SK-N-SH (cell line): ENCODE measurements around the gene KIF25. TPM values are rescaled to one million over a fixed set of nuclear protein-coding genes. Genes with fewer than 3 reads are reported as not detected.

Experiments
- CTCF ChIA-PET: fragments of 300-600, 350-600 bp; formaldehyde crosslinking; extraction: SDS; loops from one replicate; lab custom pipeline; 2021; lab: Yijun Ruan, JAX
- POLR2A ChIA-PET: fragments of 350-600 bp; sonication (Branson Sonifier 250); formaldehyde crosslinking; extraction: SDS; loops from one replicate; lab custom pipeline; 2020; ENCODE audit warnings: antibody characterized with exemption, inconsistent platforms; lab: Yijun Ruan, JAX
- DNase-seq: peaks from one replicate; pipeline ENCODE4 v3.0.0; 2012
- H2AFZ ChIP-seq: fragments of 200-600 bp; sonication (generic); 2 replicates; pipeline ENCODE4 v1.8.1; 2016; ENCODE audit warnings: antibody characterized with exemption, mild to moderate bottlenecking, low read depth
- H3F3A ChIP-seq: fragments of 200-600 bp; sonication (generic); replicated peaks from 2 replicates; pipeline ENCODE3; 2016; ENCODE audit warnings: antibody characterized with exemption, mild to moderate bottlenecking; ENCODE audit not compliant: insufficient read depth
- H3K27ac ChIP-seq, 2 experiments: fragments of 200-500 bp in 1 of 2; fragments of 200-600 bp in 1 of 2; sonication (Bioruptor generic) in 1 of 2; sonication (generic), shearing (Covaris generic) in 1 of 2; 2 replicates each; pipeline versions ENCODE4 v1.5.1 to v1.6.1; 2014 to 2016; ENCODE audit warnings: low read depth in 2 of 2, inconsistent platforms in 1 of 2, low read length in 1 of 2, mild to moderate bottlenecking in 1 of 2, mixed read lengths in 1 of 2
- H3K27me3 ChIP-seq: fragments of 200-600 bp; sonication (generic), shearing (Covaris generic); 2 replicates; pipeline ENCODE4 v1.6.1; 2016; ENCODE audit warnings: mixed run types; ENCODE audit not compliant: insufficient read depth
- H3K36me3 ChIP-seq, 2 experiments: fragments of 200-500 bp in 1 of 2; fragments of 200-600 bp in 1 of 2; sonication (Bioruptor generic) in 1 of 2; sonication (generic) in 1 of 2; replicated peaks in 1 of 2; 2 replicates each; pipeline versions ENCODE3 to v1.5.1; 2014 to 2016; ENCODE audit warnings: low read length in 1 of 2, mild to moderate bottlenecking in 1 of 2; ENCODE audit not compliant: insufficient read depth in 2 of 2, control insufficient read depth in 1 of 2
- H3K4me1 ChIP-seq, 2 experiments: fragments of 200-500 bp in 1 of 2; fragments of 200-600 bp in 1 of 2; sonication (Bioruptor generic) in 1 of 2; sonication (generic), shearing (Covaris generic) in 1 of 2; 2 replicates each; pipeline versions ENCODE4 v1.5.1 to v1.6.1; 2014 to 2016; ENCODE audit warnings: low read depth in 1 of 2, low read length in 1 of 2, mixed run types in 1 of 2; ENCODE audit not compliant: insufficient read depth in 2 of 2, control insufficient read depth in 1 of 2
- H3K4me2 ChIP-seq: fragments of 200-600 bp; sonication (generic), shearing (Covaris generic); 2 replicates; pipeline ENCODE4 v1.6.1; 2017; ENCODE audit warnings: mixed run types
- H3K4me3 ChIP-seq, 2 experiments: fragments of 200-500 bp in 1 of 2; fragments of 200-600 bp in 1 of 2; sonication (Bioruptor generic) in 1 of 2; sonication (generic), shearing (Covaris generic) in 1 of 2; 2 replicates each; pipeline versions ENCODE4 v1.5.1 to v1.8.1; 2014 to 2016; ENCODE audit warnings: low read depth in 2 of 2, inconsistent platforms in 1 of 2, low read length in 1 of 2, mild to moderate bottlenecking in 1 of 2, mixed read lengths in 1 of 2, moderate library complexity in 1 of 2
- H3K79me2 ChIP-seq: fragments of 200-600 bp; sonication (generic); 2 replicates; pipeline ENCODE4 v1.8.1; 2017; ENCODE audit warnings: mild to moderate bottlenecking; ENCODE audit not compliant: insufficient read depth
- H3K9ac ChIP-seq: fragments of 200-600 bp; sonication (generic); 2 replicates; pipeline ENCODE4 v1.6.1; 2017; ENCODE audit warnings: mixed run types
- H3K9me2 ChIP-seq: fragments of 200-600 bp; sonication (generic); 2 replicates; pipeline ENCODE4 v1.6.1; 2017; ENCODE audit warnings: mixed run types
- H3K9me3 ChIP-seq: fragments of 200-600 bp; sonication (generic); 2 replicates; pipeline ENCODE4 v1.6.1; 2017; ENCODE audit warnings: mixed run types, mild to moderate bottlenecking, moderate library complexity
- H4K20me1 ChIP-seq: fragments of 200-600 bp; sonication (generic); 2 replicates; pipeline ENCODE4 v1.6.1; 2017; ENCODE audit warnings: mild to moderate bottlenecking, mixed run types; ENCODE audit not compliant: insufficient read depth
- CTCF ChIP-seq: fragments of 200-600 bp; sonication (generic); IDR thresholded peaks from 2 replicates; pipeline ENCODE4 v1.6.1; 2017; ENCODE audit warnings: antibody characterized with exemption, mild to moderate bottlenecking, moderate library complexity
- ELF1 ChIP-seq: IDR thresholded peaks from 2 replicates; pipeline ENCODE4 v1.4.0; 2012
- EZH2phosphoT487 ChIP-seq: fragments of 200-600 bp; sonication (generic); IDR thresholded peaks from 2 replicates; pipeline ENCODE4 v1.6.1; 2017; ENCODE audit warnings: low read depth, mixed run types, mild to moderate bottlenecking, antibody characterized with exemption, moderate library complexity, borderline replicate concordance
- IRF3 ChIP-seq: fragments of 150-350 bp; IDR thresholded peaks from 2 replicates; pipeline ENCODE4 v1.6.1; 2016; ENCODE audit warnings: mild to moderate bottlenecking, low read depth, low read length
- JUND ChIP-seq: IDR thresholded peaks from 2 replicates; pipeline ENCODE4 v1.4.0; 2012
- MAX ChIP-seq: IDR thresholded peaks from 2 replicates; pipeline ENCODE4 v1.4.0; 2012; ENCODE audit warnings: low read depth
- MEF2A ChIP-seq: IDR thresholded peaks from 2 replicates; pipeline ENCODE4 v1.4.0; 2012; ENCODE audit warnings: low read depth, borderline replicate concordance
- MXI1 ChIP-seq: IDR thresholded peaks from 2 replicates; pipeline ENCODE4 v1.6.1; 2012; ENCODE audit warnings: mild to moderate bottlenecking, low read depth, low read length, improper control_type of control experiment
- NFIC ChIP-seq: IDR thresholded peaks from 2 replicates; pipeline ENCODE4 v1.4.0; 2012; ENCODE audit warnings: borderline replicate concordance
- PBX3 ChIP-seq: IDR thresholded peaks from 2 replicates; pipeline ENCODE4; 2012
- REST ChIP-seq: IDR thresholded peaks from 2 replicates; pipeline ENCODE4 v1.6.1; 2012; ENCODE audit warnings: mild to moderate bottlenecking, low read depth, low read length, moderate library complexity
- SIN3A ChIP-seq: IDR thresholded peaks from 2 replicates; pipeline ENCODE4 v1.6.1; 2012; ENCODE audit warnings: low read depth, mild to moderate bottlenecking, low read length, moderate library complexity, borderline replicate concordance
- TAF1 ChIP-seq: IDR thresholded peaks from 2 replicates; pipeline ENCODE4 v1.6.1; 2012; ENCODE audit warnings: low read depth, mild to moderate bottlenecking, low read length, moderate library complexity, borderline replicate concordance
- TCF12 ChIP-seq: IDR thresholded peaks from 2 replicates; pipeline ENCODE4 v1.4.0; 2012
- YY1 ChIP-seq: IDR thresholded peaks from 2 replicates; pipeline ENCODE4 v1.4.0; 2012; ENCODE audit warnings: low read depth, mild to moderate bottlenecking
- WGBS: methylation state at CpG from one replicate; pipeline ENCODE4 v1.1.6; 2017; ENCODE audit warnings: low lambda C conversion rate; 5-methylcytosine and 5-hydroxymethylcytosine counted together
- polyA plus RNA-seq, 3 experiments: library from polyadenylated mRNA; depleted of rRNA; stranded (reverse); fragments of >200 nt; gene quantifications; 2 replicates each; pipeline ENCODE4 v1.2.3, GENCODE V29; 2012

KIF25 gene
- polyA plus RNA-seq, 1 of the 3 experiments (the other 2 are of a cell fraction) = not detected

GRCh38 chr6:168048724-168049025, 51.2 kb downstream of the KIF25 start:
- H3K27me3 ChIP-seq = no peaks in the 10 kb centered on the region
- WGBS = 38% methylated on average over 8 of the region's 10 CpGs
- POLR2A ChIA-PET = interaction anchor here (0.6 kb wide), 1 partner anchor 122 kb away, joined by 3 read pairs; no protein-coding TSS in a partner anchor
- no peaks in the 10 kb centered on the region for H4K20me1 ChIP-seq
- H3K36me3 ChIP-seq = no peaks in the 10 kb centered on the region
- peaks cover 0 to 10% of the 10 kb centered on the region in 2 experiments; a peak in 1 of 4 replicates for H3K4me1 ChIP-seq
- CTCF ChIA-PET = interaction anchor here (0.7 to 1.4 kb wide), 2 partner anchors 12 to 142 kb away, joined by 3 to 4 read pairs; no protein-coding TSS in a partner anchor
- H3K9me3 ChIP-seq = no peaks in the 10 kb centered on the region
- no peaks in the 10 kb centered on the region for H3K9me2 ChIP-seq
- H3F3A ChIP-seq = no peaks in the 10 kb centered on the region
- no peak overlapping the region for H3K9ac ChIP-seq
- no peak overlapping the region for H3K4me2 ChIP-seq
- no peak for TF ChIP-seq TAF1
- TF ChIP-seq MAX = no peak
- no peak for TF ChIP-seq JUND
- TF ChIP-seq ELF1 = no peak
- no peak for TF ChIP-seq YY1
- TF ChIP-seq NFIC = no peak
- TF ChIP-seq SIN3A = no peak
- TF ChIP-seq PBX3 = no peak
- no peak for TF ChIP-seq EZH2phosphoT487
- TF ChIP-seq, all 33 proteins: peak for 0
- DNase-seq = no peak
- Histone ChIP-seq H3K4me3 (no peak overlapping the region), H2AFZ (no peak overlapping the region), H3K27ac (no peak overlapping the region), H3K79me2 (no peaks in the 10 kb centered on the region)

GRCh38 chr6:168049277-168049676, 51.8 kb downstream of the KIF25 start:
- H4K20me1 ChIP-seq = no peaks in the 10 kb centered on the region
- H3K79me2 ChIP-seq = no peaks in the 10 kb centered on the region
- H3K9me2 ChIP-seq = no peaks in the 10 kb centered on the region
- H3K4me3 ChIP-seq = no peak overlapping the region
- no peaks in the 10 kb centered on the region for H3K27me3 ChIP-seq
- no peaks in the 10 kb centered on the region for H3K36me3 ChIP-seq
- H3K4me2 ChIP-seq = no peak overlapping the region
- TF ChIP-seq REST (no peak), CTCF (no peak), MEF2A (no peak), JUND (no peak), TCF12 (no peak), IRF3 (no peak), MXI1 (no peak)
- no peak overlapping the region for H2AFZ ChIP-seq
- ChIA-PET CTCF (interaction anchor here (1.4 kb wide), 1 partner anchor 143 kb away, joined by 3 read pairs; no protein-coding TSS in a partner anchor), POLR2A (interaction anchor here (0.6 kb wide), 1 partner anchor 123 kb away, joined by 3 read pairs; no protein-coding TSS in a partner anchor)
- DNase-seq = no peak
- H3K27ac ChIP-seq = no peak overlapping the region
- 76% methylated on average over 12 of the region's 20 CpGs for WGBS
- H3F3A ChIP-seq = no peaks in the 10 kb centered on the region
- no peak overlapping the region for H3K9ac ChIP-seq
- peaks cover 0 to 10% of the 10 kb centered on the region in 2 experiments; a peak in 1 of 4 replicates for H3K4me1 ChIP-seq
- H3K9me3 ChIP-seq = no peaks in the 10 kb centered on the region
